Measurements from ENCODE around the gene MFAP5.

DNA sequence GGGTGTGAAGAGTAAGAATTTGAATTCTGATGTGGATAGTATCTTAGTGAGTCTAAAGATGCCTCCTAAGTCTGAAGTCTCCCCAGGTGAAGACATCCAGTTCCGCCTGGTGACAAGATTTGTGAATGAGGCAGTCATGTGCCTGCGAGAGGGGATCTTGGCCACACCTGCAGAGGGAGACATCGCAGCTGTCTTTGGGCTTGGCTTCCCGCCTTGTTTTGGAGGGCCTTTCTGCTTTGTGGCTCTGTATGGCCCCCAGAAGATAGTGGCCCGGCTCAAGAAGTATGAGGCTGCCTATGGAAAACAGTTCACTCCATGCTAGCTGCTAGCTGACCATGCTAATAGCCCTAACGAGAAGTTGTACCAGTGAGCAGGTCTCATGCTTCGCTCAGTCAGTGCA lies 25.4 kb downstream of the MFAP5 start:
- TF ChIP-seq E2F5 (CRISPR knock-in tag; IDR thresholded peaks at IDR 0.05), result no peak
- TF ChIP-seq CREB1 (CRISPR knock-in tag; IDR thresholded peaks at IDR 0.05), result no peak
- TF ChIP-seq, protein P1, sequence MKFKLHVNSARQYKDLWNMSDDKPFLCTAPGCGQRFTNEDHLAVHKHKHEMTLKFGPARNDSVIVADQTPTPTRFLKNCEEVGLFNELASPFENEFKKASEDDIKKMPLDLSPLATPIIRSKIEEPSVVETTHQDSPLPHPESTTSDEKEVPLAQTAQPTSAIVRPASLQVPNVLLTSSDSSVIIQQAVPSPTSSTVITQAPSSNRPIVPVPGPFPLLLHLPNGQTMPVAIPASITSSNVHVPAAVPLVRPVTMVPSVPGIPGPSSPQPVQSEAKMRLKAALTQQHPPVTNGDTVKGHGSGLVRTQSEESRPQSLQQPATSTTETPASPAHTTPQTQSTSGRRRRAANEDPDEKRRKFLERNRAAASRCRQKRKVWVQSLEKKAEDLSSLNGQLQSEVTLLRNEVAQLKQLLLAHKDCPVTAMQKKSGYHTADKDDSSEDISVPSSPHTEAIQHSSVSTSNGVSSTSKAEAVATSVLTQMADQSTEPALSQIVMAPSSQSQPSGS (CRISPR knock-in tag; IDR thresholded peaks at IDR 0.05; ENCODE audit: borderline replicate concordance, low read depth), result no peak
- TF ChIP-seq, protein P2, sequence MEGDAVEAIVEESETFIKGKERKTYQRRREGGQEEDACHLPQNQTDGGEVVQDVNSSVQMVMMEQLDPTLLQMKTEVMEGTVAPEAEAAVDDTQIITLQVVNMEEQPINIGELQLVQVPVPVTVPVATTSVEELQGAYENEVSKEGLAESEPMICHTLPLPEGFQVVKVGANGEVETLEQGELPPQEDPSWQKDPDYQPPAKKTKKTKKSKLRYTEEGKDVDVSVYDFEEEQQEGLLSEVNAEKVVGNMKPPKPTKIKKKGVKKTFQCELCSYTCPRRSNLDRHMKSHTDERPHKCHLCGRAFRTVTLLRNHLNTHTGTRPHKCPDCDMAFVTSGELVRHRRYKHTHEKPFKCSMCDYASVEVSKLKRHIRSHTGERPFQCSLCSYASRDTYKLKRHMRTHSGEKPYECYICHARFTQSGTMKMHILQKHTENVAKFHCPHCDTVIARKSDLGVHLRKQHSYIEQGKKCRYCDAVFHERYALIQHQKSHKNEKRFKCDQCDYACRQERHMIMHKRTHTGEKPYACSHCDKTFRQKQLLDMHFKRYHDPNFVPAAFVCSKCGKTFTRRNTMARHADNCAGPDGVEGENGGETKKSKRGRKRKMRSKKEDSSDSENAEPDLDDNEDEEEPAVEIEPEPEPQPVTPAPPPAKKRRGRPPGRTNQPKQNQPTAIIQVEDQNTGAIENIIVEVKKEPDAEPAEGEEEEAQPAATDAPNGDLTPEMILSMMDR (IDR thresholded peaks at IDR 0.05), result no peak
- no peak for TF ChIP-seq RELA (CRISPR knock-in tag; IDR thresholded peaks at IDR 0.05; ENCODE audit: borderline replicate concordance)
- TF ChIP-seq NR2C2 (CRISPR knock-in tag; IDR thresholded peaks at IDR 0.05), result no peak
- TF ChIP-seq CBFB (CRISPR knock-in tag; IDR thresholded peaks at IDR 0.05; ENCODE audit: low read depth), result no peak
- TF ChIP-seq ZNF138 (CRISPR knock-in tag; conservative IDR thresholded peaks at IDR 0.05), result no peak
- no peak for TF ChIP-seq NFYB (CRISPR knock-in tag; conservative IDR thresholded peaks at IDR 0.05; ENCODE audit: low read depth)
- no peak for TF ChIP-seq TP53 (CRISPR knock-in tag; IDR thresholded peaks at IDR 0.05)
- no peak for TF ChIP-seq ZNF416 (CRISPR knock-in tag; IDR thresholded peaks at IDR 0.05)
- no peak for TF ChIP-seq NR3C1 (CRISPR knock-in tag; conservative IDR thresholded peaks at IDR 0.05; ENCODE audit: low read depth)

Data from WTC11 (cell line).